HG02840 (cell line): ENCODE data around the gene ADAR.

Experiments used
- ATAC-seq: cut with Tn5 transposase; IDR thresholded peaks from one replicate; pipeline ENCODE4 v1.9.1; 2021; ENCODE audit warnings: mild to moderate bottlenecking, moderate library complexity, moderate number of reproducible peaks; ENCODE audit not compliant: unreplicated experiment, low FRiP score

The ADAR gene

DNA sequence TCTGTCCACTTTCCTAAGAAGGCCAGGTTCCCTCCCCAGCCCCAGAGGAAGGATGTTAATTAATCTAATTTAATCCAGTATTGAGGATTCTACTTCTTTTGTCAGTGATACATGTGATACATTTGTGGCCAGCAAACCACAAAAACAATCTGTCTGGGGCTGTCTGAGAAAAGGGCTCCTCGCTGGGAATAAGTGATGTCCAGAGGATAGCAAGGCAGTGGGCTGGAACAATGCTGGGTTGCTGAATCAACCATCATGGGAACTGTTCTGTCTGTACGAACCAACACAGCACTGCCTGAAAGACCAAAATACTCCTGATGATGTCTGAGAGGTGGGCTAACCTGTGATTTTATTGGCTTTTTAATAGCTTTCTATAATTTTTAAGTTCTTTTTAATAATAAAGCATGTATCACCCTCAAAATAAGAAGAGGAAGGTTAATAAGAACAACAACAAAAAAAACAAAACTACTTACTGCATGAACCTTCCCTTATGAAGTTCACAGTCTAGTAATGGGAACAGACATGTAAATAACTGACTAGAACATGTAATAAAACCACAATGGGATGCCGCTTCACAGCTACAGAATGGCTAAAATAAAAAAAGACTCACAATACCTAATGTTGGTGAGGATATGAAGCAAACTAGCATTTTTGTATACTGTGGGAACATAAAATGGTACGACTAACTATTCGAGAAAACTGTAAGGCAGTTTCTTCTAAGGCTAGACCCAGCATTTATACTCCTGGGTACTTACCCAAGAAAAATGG is 11.4 kb upstream of the ADAR start:
- no peak for ATAC-seq

DNA sequence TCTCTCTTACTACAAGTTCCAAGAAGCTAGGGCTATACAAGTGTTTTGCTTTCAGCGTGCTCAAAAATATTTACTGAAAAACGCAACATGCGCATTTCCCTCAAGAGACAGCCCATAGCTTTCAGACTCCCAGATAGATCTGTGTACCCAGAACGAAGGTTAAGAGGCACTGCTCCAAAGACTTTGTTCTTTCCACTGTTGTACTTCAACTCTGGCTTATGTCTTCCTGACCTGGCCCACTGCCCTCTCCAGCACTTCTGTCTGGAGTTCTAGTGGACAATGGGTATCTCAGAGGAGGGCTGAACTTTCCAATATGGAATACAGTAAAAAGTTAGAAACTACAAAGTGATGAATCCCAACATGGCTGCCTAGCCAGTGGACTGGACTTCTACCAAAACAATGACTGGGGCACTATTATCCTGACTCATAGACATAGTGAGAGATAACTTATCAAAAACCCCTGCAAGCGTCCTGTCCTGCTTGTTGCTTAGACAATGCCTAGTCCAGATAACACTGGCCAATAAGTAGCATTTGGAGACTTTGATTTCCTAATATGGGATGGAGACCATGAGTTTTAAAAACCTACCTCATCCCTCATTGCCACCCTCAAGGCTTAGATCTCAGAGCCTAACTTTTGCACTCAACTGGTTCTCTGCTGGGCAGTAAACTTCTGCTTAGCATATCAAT is 8.8 kb upstream of the ADAR start:
- ATAC-seq: no peak

GRCh38 chr1:154615411-154615810 is 7.4 kb upstream of the ADAR start:
- ATAC-seq: no peak

- no peak for ATAC-seq
These were observed 6.9 kb upstream of the ADAR start for GRCh38 chr1:154614901-154615300.

GRCh38 chr1:154614247-154614646 is 6.3 kb upstream of the ADAR start:
- no peak for ATAC-seq

DNA sequence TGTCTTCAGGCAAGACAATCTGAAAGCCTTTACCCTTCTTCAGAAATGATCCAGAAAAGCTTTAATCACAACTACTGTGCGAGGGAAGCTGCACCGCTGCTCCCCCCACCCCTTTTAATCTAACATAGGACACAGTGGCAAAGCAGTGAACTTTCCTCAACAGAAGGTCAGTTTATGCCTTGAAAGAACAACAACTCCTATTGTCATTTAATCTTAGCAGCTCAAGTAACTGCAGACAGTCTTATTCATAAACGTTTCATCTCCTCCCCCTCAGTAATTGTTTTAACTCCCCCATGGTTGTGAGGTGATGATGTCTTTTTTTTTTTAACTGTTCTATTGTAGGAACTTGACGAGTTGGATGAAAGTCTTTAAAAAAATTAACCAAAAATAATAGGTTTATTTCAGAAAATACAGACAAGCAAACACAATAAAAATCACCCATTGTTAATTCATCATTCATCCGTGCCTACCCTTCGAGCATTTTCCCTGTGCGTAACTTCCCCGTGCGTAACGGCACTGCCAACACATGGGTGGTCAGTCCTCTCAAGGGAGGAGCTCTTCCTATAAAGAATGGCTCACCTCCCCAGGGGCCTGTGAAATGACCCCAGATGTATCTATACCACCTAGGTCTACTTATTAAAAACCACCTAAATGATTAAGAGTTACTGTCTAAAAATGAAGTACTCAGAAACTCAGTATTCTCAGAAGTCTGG is 3.3 kb upstream of the ADAR start:
- no peak for ATAC-seq

DNA sequence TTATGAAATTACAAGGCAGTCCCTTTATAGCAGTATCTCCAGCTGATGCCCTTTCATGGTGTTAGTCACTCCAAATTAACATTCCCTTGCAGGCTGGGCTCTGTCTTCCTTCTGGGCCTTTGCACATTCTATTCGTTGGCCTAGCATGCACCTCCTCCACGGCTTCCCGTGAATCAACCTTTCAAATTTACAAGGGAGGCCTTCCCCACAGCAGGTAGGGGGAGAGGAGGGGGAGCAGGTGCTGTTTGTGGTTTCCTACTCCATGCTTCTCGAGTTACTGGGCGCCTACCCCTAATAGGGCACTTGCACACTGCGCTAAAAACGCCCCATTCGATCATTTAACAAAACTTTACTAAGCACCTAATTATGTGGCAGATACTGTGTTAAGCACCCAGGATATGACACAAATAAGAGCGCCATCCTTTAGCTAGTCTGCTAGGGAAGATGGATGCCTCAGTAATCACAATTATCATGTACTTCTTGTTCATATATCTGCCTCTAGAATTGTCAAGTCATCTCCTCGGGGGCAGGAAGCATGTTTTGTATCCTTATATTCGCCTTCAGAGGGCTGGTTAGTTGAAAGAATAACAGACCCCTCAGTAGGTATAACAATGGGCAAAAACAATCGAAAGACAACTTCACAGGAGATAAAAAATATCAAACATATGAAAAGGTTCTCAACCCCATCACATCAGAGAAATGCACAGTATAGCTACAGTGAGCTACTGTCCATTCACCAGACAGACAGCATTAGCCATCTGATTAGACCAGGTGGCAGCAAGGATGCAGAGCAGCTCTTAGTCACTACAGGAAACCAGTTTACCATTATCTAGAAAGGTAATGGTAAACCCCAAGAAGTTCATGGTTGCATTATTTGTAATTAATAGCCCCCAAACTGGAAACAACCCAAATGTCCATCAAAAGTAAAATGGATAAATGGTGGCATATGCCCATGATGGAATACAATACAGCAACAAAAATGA is 1.7 kb upstream of the ADAR start:
- ATAC-seq: no peak

- ATAC-seq: no peak
These were observed 648 bp upstream of the ADAR start for GRCh38 chr1:154608397-154609270.

- ATAC-seq: no peak
These were observed 829 bp downstream of the ADAR start for GRCh38 chr1:154607106-154607608.

DNA sequence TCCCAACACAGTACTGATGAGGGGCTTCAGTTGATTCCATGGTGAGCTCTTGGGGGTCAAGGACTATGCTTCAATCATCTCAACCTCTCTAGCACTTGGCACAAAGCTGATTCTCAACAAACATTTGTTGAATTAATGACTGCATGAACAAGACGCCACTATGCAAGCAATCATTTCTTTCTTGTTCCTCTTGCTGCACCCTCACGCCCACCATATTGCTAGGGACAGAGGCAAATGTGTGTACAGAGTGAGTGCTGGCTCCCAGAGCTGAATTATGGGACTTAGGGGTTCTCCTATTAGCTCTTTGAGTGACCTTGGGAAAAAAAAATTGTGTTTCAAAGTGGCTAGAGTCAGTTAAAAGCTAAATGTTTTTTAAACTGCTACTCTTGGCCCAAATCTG is 2.5 kb downstream of the ADAR start:
- ATAC-seq: no peak

- no peak for ATAC-seq
These were observed 4.7 kb downstream of the ADAR start for GRCh38 chr1:154603317-154603716.

GRCh38 chr1:154599658-154600057 is 8.3 kb downstream of the ADAR start:
- ATAC-seq: no peak

DNA sequence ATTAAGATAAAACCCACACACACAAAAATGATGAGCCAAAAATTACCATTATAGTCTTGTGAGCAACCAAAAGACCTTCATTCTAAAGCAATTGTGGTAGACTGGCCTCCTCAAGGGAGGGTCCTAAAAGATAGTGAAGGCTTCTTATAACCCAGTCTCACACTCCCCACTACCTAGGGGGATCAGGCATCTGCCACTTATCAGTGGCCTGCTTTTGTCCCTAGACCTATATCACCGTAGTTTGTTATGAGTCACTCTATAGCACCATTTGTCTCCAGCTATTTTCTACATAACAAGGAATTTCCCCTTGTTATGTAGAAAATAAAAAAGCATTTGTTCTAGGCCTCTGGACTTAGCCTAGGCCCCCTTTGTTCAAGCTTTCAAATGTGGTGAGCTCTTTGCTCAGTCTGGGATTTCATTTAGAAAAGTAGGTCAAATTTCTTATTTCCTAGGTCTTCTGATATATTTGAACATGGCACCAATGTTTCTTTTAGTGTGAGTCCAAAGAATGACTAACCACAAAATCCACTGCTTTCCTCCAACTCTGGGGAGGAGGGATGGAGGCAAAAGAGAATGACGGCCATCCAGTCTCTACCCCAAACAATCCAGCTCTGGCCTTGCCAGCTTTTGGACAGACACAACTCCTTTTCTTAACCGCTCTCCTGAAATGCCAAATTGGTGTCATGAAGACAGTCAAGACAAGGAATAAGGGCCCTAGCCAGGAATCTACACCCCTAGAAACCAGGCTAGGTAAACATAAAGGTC is 8.9 kb downstream of the ADAR start:
- no peak for ATAC-seq

DNA sequence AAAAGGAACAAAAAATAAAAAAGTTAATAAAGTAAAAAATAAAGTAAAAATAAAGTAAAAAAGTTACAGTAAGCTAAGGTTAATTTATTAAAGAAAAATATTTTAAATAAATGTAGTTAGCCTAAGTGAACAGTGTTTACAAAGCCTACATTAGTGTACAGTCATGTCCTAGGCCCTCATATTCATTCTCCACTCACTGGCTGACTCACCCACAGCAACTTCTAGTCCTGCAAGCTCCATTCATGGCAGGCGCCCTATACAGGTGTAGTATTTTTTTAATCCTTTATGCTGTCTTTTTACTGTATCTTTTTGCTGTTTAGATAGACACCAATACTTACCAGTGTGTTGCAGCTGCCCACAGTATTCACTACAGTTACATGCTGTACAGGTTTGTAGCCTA is 12.4 kb downstream of the ADAR start:
- no peak for ATAC-seq

- no peak for ATAC-seq
These were observed 13.2 kb downstream of the ADAR start for GRCh38 chr1:154594811-154595210.

DNA sequence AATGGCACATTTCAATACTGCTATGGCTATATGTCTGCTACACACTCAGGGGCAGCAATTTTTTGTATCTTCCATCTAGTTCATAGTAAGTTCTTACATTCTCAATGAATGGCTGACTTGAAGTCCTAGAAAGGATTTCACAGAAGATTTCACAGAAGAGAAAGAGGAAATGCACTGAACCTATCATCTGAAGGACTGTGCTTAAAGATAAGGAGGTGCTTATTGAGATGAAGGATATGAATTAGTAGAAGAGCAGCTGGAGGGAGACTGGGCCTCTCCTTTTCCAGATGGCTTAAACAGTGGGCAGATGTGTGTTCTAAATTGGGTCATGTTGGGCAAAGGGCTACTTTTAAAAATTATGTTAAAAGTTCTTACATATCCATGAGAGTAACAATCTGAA is 14.6 kb downstream of the ADAR start:
- ATAC-seq: no peak

DNA sequence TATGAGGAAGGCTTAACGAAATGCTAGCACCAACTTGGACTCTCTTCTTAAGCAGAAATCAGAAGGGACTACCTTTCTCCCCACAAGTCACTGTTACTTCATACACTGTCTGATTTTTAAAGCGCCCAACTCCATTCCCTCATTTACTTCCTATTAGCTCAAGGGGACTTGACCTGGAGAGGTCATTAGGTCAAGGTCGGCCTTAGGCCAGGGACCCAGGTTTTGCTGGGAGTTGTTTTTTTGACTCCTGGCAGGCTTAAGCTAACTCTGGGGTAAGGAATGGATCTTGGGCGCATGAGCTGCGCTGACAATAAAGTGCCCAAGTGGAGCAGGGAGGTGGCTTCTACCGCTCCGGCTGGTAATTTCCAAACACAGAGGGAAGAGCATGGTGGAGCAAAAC is 16.8 kb downstream of the ADAR start:
- no peak for ATAC-seq

DNA sequence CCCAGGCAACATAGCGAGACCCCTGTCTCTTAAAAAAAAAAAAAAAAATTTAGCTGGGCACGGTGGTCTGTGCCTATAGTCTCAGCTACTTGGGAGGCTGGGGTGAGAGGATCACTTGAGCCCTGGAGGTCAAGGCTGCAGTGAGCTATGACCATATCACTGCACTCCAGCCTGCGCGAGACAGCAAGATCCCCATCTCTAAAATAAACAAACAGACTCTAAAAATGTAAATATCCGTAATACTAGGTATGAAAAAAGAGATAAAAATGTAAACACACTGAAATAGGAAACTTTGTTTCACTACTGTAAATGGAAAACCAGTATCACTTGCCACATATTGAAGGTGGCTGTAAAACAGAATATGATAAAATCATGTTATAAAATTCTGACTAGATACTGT is 17.2 kb downstream of the ADAR start:
- ATAC-seq: no peak

DNA sequence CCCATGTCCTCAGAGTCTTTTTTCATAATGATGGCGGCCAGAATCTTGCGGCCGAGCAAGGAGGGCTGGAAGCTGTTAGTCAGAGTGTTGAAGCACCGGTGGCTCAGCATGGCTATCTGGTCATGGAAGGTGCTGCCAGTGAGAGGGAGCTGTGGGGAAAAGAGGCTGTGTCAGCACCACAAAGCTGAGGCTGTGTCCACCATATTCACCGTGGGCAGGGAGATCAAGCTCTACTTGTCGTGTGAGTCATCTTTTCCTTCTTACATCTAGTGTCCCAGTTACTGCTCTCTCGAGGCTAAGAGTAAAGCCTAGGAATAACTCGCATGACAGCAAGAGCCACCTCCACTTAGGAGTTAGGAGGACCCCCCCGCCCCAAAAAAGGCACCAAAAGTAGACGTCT is 18.2 kb downstream of the ADAR start:
- no peak for ATAC-seq
